Nasal cavity respiratory epithelium epithelial cell of viscerocranial mucosa (primary cell): ENCODE data around the gene P2RX2. TPM values are rescaled to one million over a fixed set of nuclear protein-coding genes. Genes with fewer than 3 reads are reported as not detected.

Experiments
- total RNA-seq: library from RNA; depleted of rRNA; stranded (reverse); fragments of >200 nt; gene quantifications from 2 replicates; pipeline ENCODE4 v1.2.3, GENCODE V29; 2014

Gene P2RX2
- not detected in 2 replicates for total RNA-seq

GRCh38 chr12:132618683-132619043 is at the start of gene P2RX2:
Gene P2RX2, plus strand, starts transcription at chr12:132618776. Its CDS starts 41 bp downstream, at chr12:132618817.

GRCh38 chr12:132610051-132610759 is 8.4 kb upstream of the P2RX2 start, which contains the start of gene LRCOL1:
Gene LRCOL1, minus strand, starts transcription at chr12:132610582. Its CDS starts 4,331 bp downstream, at chr12:132606251.

Other genes starting within 250 kb of the P2RX2 start
- 5.8 and 14.1 TPM in 2 replicates for gene FBRSL1, start 128.6 kb upstream of the P2RX2 start, total RNA-seq
- gene LRCOL1, start 8.2 kb upstream of the P2RX2 start, total RNA-seq, result not detected in 2 replicates
- 15.4 and 19.5 TPM in 2 replicates for gene POLE, start 68.6 kb downstream of the P2RX2 start, total RNA-seq
- gene PXMP2, start 68.8 kb downstream of the P2RX2 start, total RNA-seq, result 5.4 and 9.6 TPM in 2 replicates
- gene PGAM5, start 92.1 kb downstream of the P2RX2 start, total RNA-seq, result 63.9 and 80.0 TPM in 2 replicates
- gene ANKLE2, start 143.1 kb downstream of the P2RX2 start, total RNA-seq, result 48.5 and 143 TPM in 2 replicates
- 130 and 150 TPM in 2 replicates for gene GOLGA3, start 210.1 kb downstream of the P2RX2 start, total RNA-seq